HepG2 (cell line): ENCODE measurements around the gene IQCK. TPM values are rescaled to one million over a fixed set of nuclear protein-coding genes. Genes with fewer than 3 reads are reported as not detected.

Experiments
- ATAC-seq: fragments of 200-7000 bp; cut with Tn5 transposase; 3 replicates; pipeline ENCODE4 v1.9.1; 2020; ENCODE audit warnings: mild to moderate bottlenecking, moderate library complexity
- BruUV-seq: library from RNA; stranded (reverse); fragments of 400-500 nt; replicated peaks from 2 replicates; lab custom pipeline; 2021; lab: Mats Ljungman, UMichigan
- CTCF ChIA-PET: fragments of 300-600 bp; formaldehyde crosslinking; extraction: SDS; loops from one replicate; lab custom pipeline; 2021; ENCODE audit warnings: low total read pairs, inconsistent platforms, low intra/inter-chr PET ratio; lab: Yijun Ruan, JAX
- POLR2A ChIA-PET: fragments of 350-600 bp; sonication (Branson Sonifier 250); formaldehyde crosslinking; loops from one replicate; lab custom pipeline; 2020; ENCODE audit warnings: antibody characterized with exemption, inconsistent platforms; lab: Yijun Ruan, JAX
- DNase-seq: peaks from one replicate; pipeline ENCODE4 v3.0.0-alpha.2; 2015; ENCODE audit warnings: low spot score
- FAIRE-seq: peaks from 3 replicates; lab custom pipeline; 2011; peaks lifted over from hg19 to GRCh38; lab: Jason Lieb, UNC
- H2AFZ ChIP-seq: one replicate; pipeline ENCODE4 v1.6.1; 2011; ENCODE audit warnings: low read length, inconsistent platforms
- H3K27ac ChIP-seq: fragments of 300-600 bp; 3 replicates; pipeline ENCODE4 v1.8.0; 2011; ENCODE audit warnings: mixed run types, mild to moderate bottlenecking, mixed read lengths, low read length, inconsistent platforms; ENCODE audit not compliant: insufficient read depth; ENCODE audit errors: extremely low read length
- H3K27me3 ChIP-seq, 2 experiments: fragments of 200-600 bp in 1 of 2; 2 replicates in 1 of 2; 3 replicates in 1 of 2; pipeline versions ENCODE4 v1.6.0 to v1.8.0; 2011; ENCODE audit warnings: low read length in 2 of 2, mild to moderate bottlenecking in 2 of 2, moderate library complexity in 2 of 2, inconsistent platforms in 1 of 2; ENCODE audit not compliant: insufficient read depth in 2 of 2, control insufficient read depth in 1 of 2
- H3K36me3 ChIP-seq, 2 experiments: fragments of 200-600 bp in 1 of 2; replicated peaks in 1 of 2; 2 replicates in 1 of 2; 3 replicates in 1 of 2; pipeline versions ENCODE4 v1.5.1 to v1.8.0; 2011; ENCODE audit warnings: low read length in 2 of 2, inconsistent platforms in 1 of 2; ENCODE audit not compliant: insufficient read depth in 2 of 2, control insufficient read depth in 1 of 2
- H3K4me1 ChIP-seq: 2 replicates; pipeline ENCODE4 v1.5.1; 2012; ENCODE audit warnings: low read length, inconsistent platforms; ENCODE audit not compliant: insufficient read depth
- H3K4me2 ChIP-seq: 2 replicates; pipeline ENCODE4 v1.6.0; 2011; ENCODE audit warnings: low read depth, low read length, inconsistent platforms
- H3K4me3 ChIP-seq, 3 experiments: fragments of 200-600 bp in 1 of 3; sonication (generic), shearing (Covaris generic) in 1 of 3; replicated peaks in 1 of 3; 2 replicates each; pipeline ENCODE4 v1.5.1; 2011 to 2016; ENCODE audit warnings: low read length in 3 of 3, inconsistent platforms in 2 of 3, low read depth in 2 of 3, mild to moderate bottlenecking in 2 of 3, control low read depth in 1 of 3, mixed read lengths in 1 of 3; ENCODE audit not compliant: insufficient read depth in 1 of 3
- H3K79me2 ChIP-seq: one replicate; pipeline ENCODE4 v1.6.1; 2011; ENCODE audit warnings: low read length, inconsistent platforms; ENCODE audit not compliant: insufficient read depth
- H3K9ac ChIP-seq: 2 replicates; pipeline ENCODE4 v1.6.0; 2011; ENCODE audit warnings: mild to moderate bottlenecking, low read depth, low read length, inconsistent platforms; ENCODE audit not compliant: insufficient read depth
- H3K9me3 ChIP-seq: 2 replicates; pipeline ENCODE4 v1.5.1; 2012; ENCODE audit warnings: mild to moderate bottlenecking, low read length
- H4K20me1 ChIP-seq: 2 replicates; pipeline ENCODE4 v1.6.0; 2011; ENCODE audit warnings: inconsistent platforms, mild to moderate bottlenecking, low read length, moderate library complexity; ENCODE audit not compliant: insufficient read depth
- ADNP ChIP-seq: sonication (generic); formaldehyde crosslinking; IDR thresholded peaks from 2 replicates; pipeline ENCODE4 v1.4.0; 2020; ENCODE audit warnings: missing genetic modification reagents
- ARID3A ChIP-seq: IDR thresholded peaks from 2 replicates; pipeline ENCODE4 v1.6.1; 2012; ENCODE audit warnings: low read depth, low read length, improper control_type of control experiment
- CEBPZ ChIP-seq: IDR thresholded peaks from 2 replicates; pipeline ENCODE4 v1.6.1; 2012; ENCODE audit warnings: low read length, improper control_type of control experiment
- ETV5 ChIP-seq: IDR thresholded peaks from 2 replicates; pipeline ENCODE4 v1.6.1; 2018; ENCODE audit warnings: missing biosample characterization, missing genetic modification reagents, inconsistent platforms, borderline replicate concordance
- MTA1 ChIP-seq: sonication (generic); formaldehyde crosslinking; IDR thresholded peaks from 2 replicates; pipeline ENCODE4 v1.4.0; 2020; ENCODE audit warnings: missing genetic modification reagents, mild to moderate bottlenecking, borderline replicate concordance
- NRL ChIP-seq: sonication (generic); formaldehyde crosslinking; IDR thresholded peaks from 2 replicates; pipeline ENCODE4 v1.5.0; 2020; ENCODE audit warnings: missing genetic modification reagents, mild to moderate bottlenecking, moderate library complexity, borderline replicate concordance
- SAFB2 ChIP-seq: sonication (generic); formaldehyde crosslinking; IDR thresholded peaks from 2 replicates; pipeline ENCODE4 v1.5.1; 2020; ENCODE audit warnings: missing genetic modification reagents, low read depth, mild to moderate bottlenecking, borderline replicate concordance
- SIX1 ChIP-seq: sonication (generic); formaldehyde crosslinking; IDR thresholded peaks from 2 replicates; pipeline ENCODE4 v1.4.0; 2020; ENCODE audit warnings: missing genetic modification reagents, borderline replicate concordance
- TARDBP ChIP-seq: sonication (generic); formaldehyde crosslinking; IDR thresholded peaks from 2 replicates; pipeline ENCODE4 v1.8.0; 2022; ENCODE audit warnings: mild to moderate bottlenecking, missing genetic modification reagents
- ZBTB39 ChIP-seq: sonication (generic); formaldehyde crosslinking; IDR thresholded peaks from 2 replicates; pipeline ENCODE4 v1.5.0; 2020; ENCODE audit warnings: missing genetic modification reagents
- ZBTB43 ChIP-seq: sonication (generic); formaldehyde crosslinking; conservative IDR thresholded peaks from 2 replicates; pipeline ENCODE4 v1.4.0; 2020; ENCODE audit warnings: missing genetic modification reagents
- ZMAT3 ChIP-seq: sonication (generic); formaldehyde crosslinking; conservative IDR thresholded peaks from 2 replicates; pipeline ENCODE4 v1.7.0; 2021; ENCODE audit warnings: missing genetic modification reagents
- ZNF3 ChIP-seq: IDR thresholded peaks from 2 replicates; pipeline ENCODE4 v1.7.0; 2017; ENCODE audit warnings: inconsistent platforms
- ZNF329 ChIP-seq: sonication (generic); formaldehyde crosslinking; IDR thresholded peaks from 2 replicates; pipeline ENCODE4 v1.9.0; 2021; ENCODE audit warnings: low read depth, mild to moderate bottlenecking, missing genetic modification reagents
- ZNF782 ChIP-seq: sonication (generic); formaldehyde crosslinking; IDR thresholded peaks from 2 replicates; pipeline ENCODE4 v1.4.0; 2020; ENCODE audit warnings: missing genetic modification reagents, mild to moderate bottlenecking, borderline replicate concordance
- ZNF83 ChIP-seq: sonication (generic); formaldehyde crosslinking; IDR thresholded peaks from 2 replicates; pipeline ENCODE4 v1.4.0; 2020; ENCODE audit warnings: missing genetic modification reagents, mild to moderate bottlenecking, borderline replicate concordance
- WGBS: methylation state at CpG from one replicate; pipeline ENCODE4 v1.1.6; 2017; ENCODE audit warnings: low lambda C conversion rate; 5-methylcytosine and 5-hydroxymethylcytosine counted together
- in situ Hi-C: cut with HindIII; loops from 2 replicates; pipeline ENCODE4 v1.10.0; 2017; ENCODE audit warnings: low pct_unique_long_range_greater_than_20kb; ENCODE audit not compliant: extremely low pct_ligation_motif_present
- intact Hi-C: fragments of 100-400 bp; cut with micrococcal nuclease; formaldehyde crosslinking; loops from one replicate; pipeline ENCODE4 v1.10.0; 2022; ENCODE audit not compliant: unreplicated experiment
- polyA plus RNA-seq, 8 experiments: library from polyadenylated mRNA; depleted of rRNA in 3 of 8; stranded (reverse) in 7 of 8; unstranded in 1 of 8; fragments of >200 nt; fragmentation: Illumina TruSeq in 4 of 8; extraction: Trizol in 4 of 8; gene quantifications; 2 replicates each; pipeline versions ENCODE4 v1.2.1 to v1.2.3, GENCODE V29; 2011 to 2016; ENCODE audit warnings: low read depth in 4 of 8, missing spikeins in 1 of 8, mixed read lengths in 1 of 8; ENCODE audit not compliant: insufficient read depth in 1 of 8
- total RNA-seq, 5 experiments: library from RNA; depleted of rRNA; stranded (reverse); fragments of >200 nt; fragmentation: Illumina TruSeq; extraction: Trizol; gene quantifications; 2 replicates each; pipeline ENCODE4 v1.2.3, GENCODE V29; 2016; ENCODE audit warnings: low read depth in 1 of 5

The IQCK gene
- total and polyA plus RNA-seq, 2 of the 13 experiments (the other 11 are each of a cell fraction or from before 2014, with no cell fraction given) = 5.1 to 7.3 TPM

GRCh38 chr16:19859603-19860002 lies 141.5 kb downstream of the IQCK start:
- CTCF ChIA-PET = no interaction called here
- Histone ChIP-seq H3K27me3 (no peaks in the 10 kb centered on the region), H3K27ac (no peak overlapping the region), H3K79me2 (no peaks in the 10 kb centered on the region), H3K4me2 (no peak overlapping the region), H2AFZ (no peak overlapping the region), H3K36me3 (no peaks in the 10 kb centered on the region), H3K9ac (no peak overlapping the region), H3K4me3 (no peak overlapping the region), H3K4me1 (no peaks in the 10 kb centered on the region), H4K20me1 (no peaks in the 10 kb centered on the region), H3K9me3 (no peaks in the 10 kb centered on the region)
- no peak for DNase-seq
- in situ Hi-C loops (no loop called here), intact Hi-C loops (no loop called here)
- BruUV-seq = no TSS peak
- no peak for FAIRE-seq
- POLR2A ChIA-PET = no interaction called here
- 53% methylated on average over 4 of the region's 4 CpGs for WGBS
- no peak for ATAC-seq
- TF ChIP-seq ARID3A = no peak
- TF ChIP-seq ZBTB39 (CRISPR knock-in tag) = no peak
- TF ChIP-seq ZBTB43 (CRISPR knock-in tag) = no peak
- TF ChIP-seq ZNF3 (CRISPR knock-in tag) = no peak
- TF ChIP-seq MTA1 (CRISPR knock-in tag) = no peak
- TF ChIP-seq ZNF83 (CRISPR knock-in tag) = no peak
- no peak for TF ChIP-seq ADNP
- no peak for TF ChIP-seq ZNF782
- no peak for TF ChIP-seq TARDBP
- TF ChIP-seq SIX1 (CRISPR knock-in tag) = no peak
- no peak for TF ChIP-seq ETV5 (CRISPR knock-in tag)
- TF ChIP-seq ZNF329 = no peak
- TF ChIP-seq ZMAT3 = no peak
- TF ChIP-seq SAFB2 (CRISPR knock-in tag) = no peak
- no peak for TF ChIP-seq NRL (CRISPR knock-in tag)
- no peak for TF ChIP-seq CEBPZ
